IMR-90 (cell line): ENCODE measurements around the gene LSM6. TPM values are rescaled to one million over a fixed set of nuclear protein-coding genes. Genes with fewer than 3 reads are reported as not detected.

Source experiments
- ATAC-seq: fragments of 200-7000 bp; cut with Tn5 transposase; 2 replicates; pipeline ENCODE4 v1.9.1; 2020; ENCODE audit warnings: low read depth, mild to moderate bottlenecking, moderate library complexity
- BruUV-seq: library from RNA; stranded (reverse); fragments of 400-500 nt; replicated peaks from 2 replicates; lab custom pipeline; 2021; lab: Mats Ljungman, UMichigan
- CTCF ChIA-PET: fragments of 300-600 bp; formaldehyde crosslinking; extraction: SDS; loops from one replicate; lab custom pipeline; 2021; ENCODE audit warnings: antibody characterized with exemption; lab: Yijun Ruan, JAX
- POLR2A ChIA-PET: fragments of 300-600 bp; sonication (Branson Sonifier 250); formaldehyde crosslinking; loops from one replicate; lab custom pipeline; 2022; ENCODE audit warnings: antibody characterized with exemption; ENCODE audit not compliant: unreplicated experiment; lab: Charles Lee
- DNase-seq: peaks from one replicate; pipeline ENCODE4 v3.0.0; 2013
- H2AFZ ChIP-seq: replicated peaks from 2 replicates; pipeline ENCODE3; 2013; ENCODE audit warnings: low read length, mild to moderate bottlenecking; ENCODE audit not compliant: poor library complexity
- H2AK5ac ChIP-seq: 2 replicates; pipeline ENCODE4 v1.6.1; 2013; ENCODE audit warnings: low read depth, low read length, inconsistent platforms
- H2AK9ac ChIP-seq: replicated peaks from 2 replicates; pipeline ENCODE3; 2013; ENCODE audit warnings: mild to moderate bottlenecking, low read depth, low read length, moderate library complexity; ENCODE audit not compliant: poor library complexity
- H2BK120ac ChIP-seq: 2 replicates; pipeline ENCODE4 v1.6.1; 2013; ENCODE audit warnings: low read depth, low read length, inconsistent platforms
- H2BK15ac ChIP-seq: 3 replicates; pipeline ENCODE4 v1.6.1; 2013; ENCODE audit warnings: low read depth, low read length, inconsistent platforms
- H2BK20ac ChIP-seq: 2 replicates; pipeline ENCODE4 v1.6.1; 2013; ENCODE audit warnings: low read depth, mild to moderate bottlenecking, inconsistent platforms, low read length, moderate library complexity
- H2BK5ac ChIP-seq: 2 replicates; pipeline ENCODE4 v1.6.1; 2013; ENCODE audit warnings: mild to moderate bottlenecking, low read depth, low read length, inconsistent platforms; ENCODE audit not compliant: poor library complexity, severe bottlenecking
- H3K14ac ChIP-seq: replicated peaks from 2 replicates; pipeline ENCODE4 v1.6.1; 2013; ENCODE audit warnings: low read depth, low read length, inconsistent platforms
- H3K18ac ChIP-seq: 2 replicates; pipeline ENCODE4 v1.6.1; 2013; ENCODE audit warnings: low read depth, low read length, control low read depth
- H3K23ac ChIP-seq: 2 replicates; pipeline ENCODE4 v1.6.1; 2013; ENCODE audit warnings: low read depth, low read length, inconsistent platforms
- H3K27ac ChIP-seq: 2 replicates; pipeline ENCODE4 v1.5.1; 2013; ENCODE audit warnings: mild to moderate bottlenecking, control low read depth, low read length; ENCODE audit not compliant: insufficient read depth
- H3K27me3 ChIP-seq: 2 replicates; pipeline ENCODE4 v1.6.1; 2013; ENCODE audit warnings: low read length; ENCODE audit not compliant: control insufficient read depth, insufficient read depth
- H3K36me3 ChIP-seq: 2 replicates; pipeline ENCODE4 v1.6.1; 2013; ENCODE audit warnings: low read length, mixed read lengths; ENCODE audit not compliant: control insufficient read depth, insufficient read depth
- H3K4ac ChIP-seq: 2 replicates; pipeline ENCODE4 v1.6.1; 2013; ENCODE audit warnings: low read depth, low read length, inconsistent platforms
- H3K4me1 ChIP-seq: 2 replicates; pipeline ENCODE4 v1.6.1; 2013; ENCODE audit warnings: low read length, mixed read lengths; ENCODE audit not compliant: control insufficient read depth, insufficient read depth
- H3K4me2 ChIP-seq: 2 replicates; pipeline ENCODE4 v1.6.1; 2013; ENCODE audit warnings: low read depth, mild to moderate bottlenecking, control low read depth, low read length, moderate library complexity
- H3K4me3 ChIP-seq: 2 replicates; pipeline ENCODE4 v1.5.1; 2013; ENCODE audit warnings: low read depth, mild to moderate bottlenecking, control low read depth, low read length, moderate library complexity; ENCODE audit not compliant: insufficient read depth
- H3K56ac ChIP-seq: 2 replicates; pipeline ENCODE4 v1.6.1; 2013; ENCODE audit warnings: low read length, inconsistent platforms; ENCODE audit not compliant: insufficient read depth; ENCODE audit errors: extremely low read depth
- H3K79me1 ChIP-seq, 2 experiments: 2 replicates each; pipeline ENCODE4 v1.6.1; 2013; ENCODE audit warnings: low read length in 2 of 2, inconsistent platforms in 1 of 2, low read depth in 1 of 2
- H3K9ac ChIP-seq: 2 replicates; pipeline ENCODE4 v1.6.1; 2013; ENCODE audit warnings: low read depth, low read length, control low read depth
- H3K9me1 ChIP-seq: 2 replicates; pipeline ENCODE4 v1.6.1; 2013; ENCODE audit warnings: low read length, inconsistent platforms; ENCODE audit not compliant: insufficient read depth
- H3K9me3 ChIP-seq: 2 replicates; pipeline ENCODE4 v1.6.1; 2013; ENCODE audit warnings: low read length; ENCODE audit not compliant: control insufficient read depth, insufficient read depth
- H4K20me1 ChIP-seq: 2 replicates; pipeline ENCODE4 v1.6.1; 2013; ENCODE audit warnings: low read length, inconsistent platforms; ENCODE audit not compliant: insufficient read depth
- H4K5ac ChIP-seq: 2 replicates; pipeline ENCODE4 v1.6.1; 2013; ENCODE audit warnings: mild to moderate bottlenecking, low read depth, low read length, control low read depth
- H4K8ac ChIP-seq, 2 experiments: 2 replicates each; pipeline ENCODE4 v1.6.1; 2013; ENCODE audit warnings: low read depth in 2 of 2, low read length in 2 of 2, control low read depth in 1 of 2, inconsistent platforms in 1 of 2
- H4K91ac ChIP-seq: 2 replicates; pipeline ENCODE4 v1.6.1; 2013; ENCODE audit warnings: low read depth, low read length, inconsistent platforms; ENCODE audit not compliant: insufficient read depth
- BHLHE40 ChIP-seq: fragments of 150-350 bp; IDR thresholded peaks from 2 replicates; pipeline ENCODE4 v1.6.1; 2016; ENCODE audit warnings: mild to moderate bottlenecking, low read depth, low read length
- CEBPB ChIP-seq: IDR thresholded peaks from 2 replicates; pipeline ENCODE4 v1.6.1; 2012; ENCODE audit warnings: low read depth, low read length, improper control_type of control experiment
- CTCF ChIP-seq: conservative IDR thresholded peaks from 2 replicates; pipeline ENCODE4 v1.5.1; 2012; ENCODE audit warnings: mild to moderate bottlenecking, low read depth, low read length, improper control_type of control experiment
- ELK1 ChIP-seq: fragments of 150-350 bp; IDR thresholded peaks from 2 replicates; pipeline ENCODE4 v1.6.1; 2016; ENCODE audit warnings: low read depth, mild to moderate bottlenecking, low read length, moderate library complexity, borderline replicate concordance
- FOS ChIP-seq: fragments of 150-350 bp; IDR thresholded peaks from 2 replicates; pipeline ENCODE4 v1.6.1; 2016; ENCODE audit warnings: low read depth, low read length
- NFE2L2 ChIP-seq: fragments of 150-350 bp; IDR thresholded peaks from 2 replicates; pipeline ENCODE4 v1.6.1; 2016; ENCODE audit warnings: low read depth, mild to moderate bottlenecking, low read length
- POLR2A ChIP-seq: IDR thresholded peaks from 2 replicates; pipeline ENCODE4 v1.6.1; 2012; ENCODE audit warnings: mild to moderate bottlenecking, low read depth, low read length
- RAD21 ChIP-seq: IDR thresholded peaks from 2 replicates; pipeline ENCODE4 v1.6.1; 2012; ENCODE audit warnings: low read length, improper control_type of control experiment
- USF2 ChIP-seq: fragments of 150-350 bp; IDR thresholded peaks from 2 replicates; pipeline ENCODE4 v1.6.1; 2017; ENCODE audit warnings: mild to moderate bottlenecking, antibody characterized with exemption, low read length, low read depth
- WGBS, 2 experiments: methylation state at CpG; one replicate each; pipeline versions ENCODE4 v1.1.5 to v1.1.7; 2013; ENCODE audit warnings: missing lambda C conversion rate in 2 of 2; ENCODE audit not compliant: insufficient read length in 1 of 2; ENCODE audit errors: extremely low coverage in 2 of 2; 5-methylcytosine and 5-hydroxymethylcytosine counted together
- dilution Hi-C: fragments of 300-500 bp; cut with HindIII; formaldehyde crosslinking; loops from one replicate; pipeline ENCODE4 v1.14.3; 2018; ENCODE audit warnings: low sequenced_read_pairs; ENCODE audit not compliant: unreplicated experiment
- in situ Hi-C: fragments of 300-500 bp; cut with MboI; formaldehyde crosslinking; loops from 3 replicates; pipeline ENCODE4 v1.14.3; 2019; ENCODE audit warnings: low sequenced_read_pairs, inconsistent platforms, mixed read lengths
- intact Hi-C: fragments of 100-400 bp; cut with micrococcal nuclease; formaldehyde crosslinking; loops from 2 replicates; pipeline ENCODE4 v1.10.0; 2022
- polyA plus RNA-seq, 3 experiments: library from polyadenylated mRNA; depleted of rRNA; stranded (reverse); fragments of >200 nt; gene quantifications; 2 replicates each; pipeline ENCODE4 v1.2.3, GENCODE V29; 2012; ENCODE audit warnings: low replicate concordance in 1 of 3
- total RNA-seq: library from RNA; depleted of rRNA; stranded (reverse); fragments of >200 nt; gene quantifications from 2 replicates; pipeline ENCODE4 v1.2.3, GENCODE V29; 2012

Gene LSM6
- total and polyA plus RNA-seq, 2 of the 4 experiments (the other 2 are of a cell fraction) = 13.4 to 17.4 TPM

- POLR2A ChIA-PET = no interaction called here
These were observed 21.5 kb upstream of the LSM6 start for GRCh38 chr4:146154057-146154456.

More at GRCh38 chr4:146154057-146154456, 21.5 kb upstream of the LSM6 start:
- no TSS peak for BruUV-seq
- H3K4me3 ChIP-seq = no peak overlapping the region
- no peaks in the 10 kb centered on the region for H3K9me3 ChIP-seq
- no peaks in the 10 kb centered on the region for H3K4me1 ChIP-seq
- H3K4ac ChIP-seq = no peak overlapping the region
- no peak overlapping the region for H2BK20ac ChIP-seq
- no peaks in the 10 kb centered on the region for H3K36me3 ChIP-seq
- no peak for DNase-seq
- no peak overlapping the region for H3K23ac ChIP-seq
- H2AK9ac ChIP-seq = no peak overlapping the region
- no peak overlapping the region for H3K14ac ChIP-seq
- H4K8ac ChIP-seq = no peak overlapping the region
- intact Hi-C loops = no loop called here
- no peaks in the 10 kb centered on the region for H3K79me1 ChIP-seq
- no peaks in the 10 kb centered on the region for H4K20me1 ChIP-seq
- H3K4me2 ChIP-seq = no peak overlapping the region
- dilution Hi-C loops = no loop called here
- H3K56ac ChIP-seq = no peak overlapping the region
- no peak overlapping the region for H4K5ac ChIP-seq
- in situ Hi-C loops = no loop called here
- no peak for ATAC-seq
- no peaks in the 10 kb centered on the region for H3K9me1 ChIP-seq
- no peak overlapping the region for H2BK15ac ChIP-seq
- no peak overlapping the region for H3K27ac ChIP-seq
- no peak overlapping the region for H3K9ac ChIP-seq
- CTCF ChIA-PET = no interaction called here
- H3K27me3 ChIP-seq = peaks cover 1% of the 10 kb centered on the region; the same call in 1 of the 2 replicates
- no peak overlapping the region for H2AK5ac ChIP-seq
- no peak overlapping the region for H2AFZ ChIP-seq
- H4K91ac ChIP-seq = no peak overlapping the region
- H2BK120ac ChIP-seq = no peak overlapping the region
- TF ChIP-seq USF2 (no peak), NFE2L2 (no peak), CTCF (no peak), RAD21 (no peak), CEBPB (no peak), POLR2A (no peak), FOS (no peak), BHLHE40 (no peak), ELK1 (no peak)
- no peak overlapping the region for H3K18ac ChIP-seq
- no CpG with 5 or more reads among the region's 2 CpGs for WGBS, 2 experiments
- H2BK5ac ChIP-seq = no peak overlapping the region
